Activated T-cell treated with anti-CD3 and anti-CD28 coated beads, Interleukin-2, amount 50 U/mL, for 24 hours (primary cell): ENCODE measurements around the gene PEX11A.

Source experiments
- DNase-seq: peaks from one replicate; pipeline ENCODE4 v3.0.0-alpha.2; 2020
- H3K27ac Mint-ChIP-seq: 2 replicates; pipeline ENCODE4 v1.8.0; 2020; ENCODE audit warnings: mild to moderate bottlenecking, mixed read lengths
- H3K27me3 Mint-ChIP-seq: 2 replicates; pipeline ENCODE4 v1.8.0; 2020; ENCODE audit warnings: mixed read lengths
- H3K36me3 Mint-ChIP-seq: 2 replicates; pipeline ENCODE4 v1.8.0; 2020; ENCODE audit warnings: low read depth, mixed read lengths
- H3K4me1 Mint-ChIP-seq: 2 replicates; pipeline ENCODE4 v1.8.0; 2020; ENCODE audit warnings: low read depth, mixed read lengths
- H3K4me3 Mint-ChIP-seq: 2 replicates; pipeline ENCODE4 v1.8.0; 2020; ENCODE audit warnings: mild to moderate bottlenecking, moderate library complexity, mixed read lengths
- H3K9me3 Mint-ChIP-seq: 2 replicates; pipeline ENCODE4 v1.8.0; 2020; ENCODE audit warnings: mixed read lengths

Gene PEX11A

GRCh38 chr15:89654301-89654761 is 36.2 kb downstream of the PEX11A start:
- peak overlapping the region; percentile 79 for H3K4me3 Mint-ChIP-seq
- no peaks in the 10 kb centered on the region for H3K36me3 Mint-ChIP-seq
- peaks cover 46% of the 10 kb centered on the region for H3K27me3 Mint-ChIP-seq
- no peak overlapping the region for H3K27ac Mint-ChIP-seq
- DNase-seq = no peak
- H3K9me3 Mint-ChIP-seq = no peaks in the 10 kb centered on the region
- peaks cover 15% of the 10 kb centered on the region for H3K4me1 Mint-ChIP-seq

GRCh38 chr15:89653578-89653977 is 37.0 kb downstream of the PEX11A start:
- no peak for DNase-seq
- Mint-ChIP-seq H3K4me3 (no peak overlapping the region), H3K27ac (no peak overlapping the region), H3K36me3 (no peaks in the 10 kb centered on the region), H3K9me3 (no peaks in the 10 kb centered on the region), H3K27me3 (peaks cover 41% of the 10 kb centered on the region), H3K4me1 (peaks cover 15% of the 10 kb centered on the region)

- H3K4me3 Mint-ChIP-seq = no peak overlapping the region
- H3K27me3 Mint-ChIP-seq = peaks cover 41% of the 10 kb centered on the region
- peaks cover 15% of the 10 kb centered on the region for H3K4me1 Mint-ChIP-seq
- no peaks in the 10 kb centered on the region for H3K36me3 Mint-ChIP-seq
- H3K9me3 Mint-ChIP-seq = no peaks in the 10 kb centered on the region
- H3K27ac Mint-ChIP-seq = no peak overlapping the region
- DNase-seq = no peak
Observed at GRCh38 chr15:89652666-89653065, 37.9 kb downstream of the PEX11A start.

GRCh38 chr15:89652131-89652530 is 38.4 kb downstream of the PEX11A start:
- H3K36me3 Mint-ChIP-seq = no peaks in the 10 kb centered on the region
- peaks cover 16% of the 10 kb centered on the region for H3K4me1 Mint-ChIP-seq
- H3K27me3 Mint-ChIP-seq = peaks cover 44% of the 10 kb centered on the region
- H3K4me3 Mint-ChIP-seq = no peak overlapping the region
- no peak overlapping the region for H3K27ac Mint-ChIP-seq
- no peaks in the 10 kb centered on the region for H3K9me3 Mint-ChIP-seq
- DNase-seq = no peak

- peaks cover 7% of the 10 kb centered on the region for H3K4me1 Mint-ChIP-seq
- H3K27me3 Mint-ChIP-seq = peaks cover 29% of the 10 kb centered on the region
- no peak overlapping the region for H3K4me3 Mint-ChIP-seq
Observed at GRCh38 chr15:89649716-89650115, 40.8 kb downstream of the PEX11A start.

GRCh38 chr15:89649013-89649625 is 41.4 kb downstream of the PEX11A start:
- DNase-seq = peak; percentile 22
- Mint-ChIP-seq H3K4me3 (no peak overlapping the region), H3K27ac (no peak overlapping the region), H3K9me3 (no peaks in the 10 kb centered on the region), H3K36me3 (no peaks in the 10 kb centered on the region), H3K4me1 (peaks cover 2% of the 10 kb centered on the region), H3K27me3 (peaks cover 23% of the 10 kb centered on the region)

More at GRCh38 chr15:89649716-89650115, 40.8 kb downstream of the PEX11A start:
- no peak overlapping the region for H3K27ac Mint-ChIP-seq
- DNase-seq = peak; percentile 24
- no peaks in the 10 kb centered on the region for H3K9me3 Mint-ChIP-seq
- no peaks in the 10 kb centered on the region for H3K36me3 Mint-ChIP-seq

GRCh38 chr15:89648106-89649012 is 42.2 kb downstream of the PEX11A start:
- Mint-ChIP-seq H3K27me3 (peaks cover 17% of the 10 kb centered on the region), H3K4me1 (peaks cover 2% of the 10 kb centered on the region), H3K4me3 (no peak overlapping the region), H3K9me3 (no peaks in the 10 kb centered on the region), H3K27ac (no peak overlapping the region), H3K36me3 (no peaks in the 10 kb centered on the region)
- peak; percentile 7 for DNase-seq

GRCh38 chr15:89647191-89647851 is 43.2 kb downstream of the PEX11A start:
- no peak overlapping the region for H3K27ac Mint-ChIP-seq
- peaks cover 2% of the 10 kb centered on the region for H3K4me1 Mint-ChIP-seq
- H3K36me3 Mint-ChIP-seq = no peaks in the 10 kb centered on the region

GRCh38 chr15:89646416-89647141 is 44.0 kb downstream of the PEX11A start:
- Mint-ChIP-seq H3K4me3 (no peak overlapping the region), H3K27ac (no peak overlapping the region), H3K27me3 (peaks cover 6% of the 10 kb centered on the region), H3K4me1 (peaks cover 2% of the 10 kb centered on the region), H3K36me3 (no peaks in the 10 kb centered on the region), H3K9me3 (no peaks in the 10 kb centered on the region)
- DNase-seq = no peak

More at GRCh38 chr15:89647191-89647851, 43.2 kb downstream of the PEX11A start:
- peaks cover 10% of the 10 kb centered on the region for H3K27me3 Mint-ChIP-seq
- no peaks in the 10 kb centered on the region for H3K9me3 Mint-ChIP-seq
- H3K4me3 Mint-ChIP-seq = no peak overlapping the region
- DNase-seq = peak; percentile 80

GRCh38 chr15:89645680-89646079 is 44.9 kb downstream of the PEX11A start:
- H3K4me1 Mint-ChIP-seq = peaks cover 2% of the 10 kb centered on the region
- no peak overlapping the region for H3K27ac Mint-ChIP-seq
- DNase-seq = no peak
- H3K36me3 Mint-ChIP-seq = no peaks in the 10 kb centered on the region
- H3K4me3 Mint-ChIP-seq = no peak overlapping the region
- peaks cover 6% of the 10 kb centered on the region for H3K27me3 Mint-ChIP-seq
- H3K9me3 Mint-ChIP-seq = no peaks in the 10 kb centered on the region

- Mint-ChIP-seq H3K27me3 (peaks cover 2% of the 10 kb centered on the region), H3K27ac (no peak overlapping the region), H3K4me1 (peaks cover under 1% of the 10 kb centered on the region), H3K4me3 (no peak overlapping the region), H3K9me3 (no peaks in the 10 kb centered on the region), H3K36me3 (no peaks in the 10 kb centered on the region)
- DNase-seq = no peak
Observed at GRCh38 chr15:89642106-89642505, 48.4 kb downstream of the PEX11A start.

- H3K4me1 Mint-ChIP-seq = no peaks in the 10 kb centered on the region
- no peak overlapping the region for H3K27ac Mint-ChIP-seq
- H3K4me3 Mint-ChIP-seq = no peak overlapping the region
- H3K27me3 Mint-ChIP-seq = no peaks in the 10 kb centered on the region
- no peak for DNase-seq
- H3K9me3 Mint-ChIP-seq = no peaks in the 10 kb centered on the region
- H3K36me3 Mint-ChIP-seq = no peaks in the 10 kb centered on the region
Observed at GRCh38 chr15:89641053-89641452, 49.5 kb downstream of the PEX11A start.

- Mint-ChIP-seq H3K36me3 (no peaks in the 10 kb centered on the region), H3K27me3 (peaks cover 2% of the 10 kb centered on the region), H3K9me3 (peaks cover 2% of the 10 kb centered on the region), H3K4me3 (no peak overlapping the region), H3K4me1 (no peaks in the 10 kb centered on the region), H3K27ac (no peak overlapping the region)
- no peak for DNase-seq
Observed at GRCh38 chr15:89640245-89640644, 50.3 kb downstream of the PEX11A start.

- H3K4me3 Mint-ChIP-seq = no peak overlapping the region
- peaks cover 2% of the 10 kb centered on the region for H3K27me3 Mint-ChIP-seq
- peaks cover 38% of the 10 kb centered on the region for H3K36me3 Mint-ChIP-seq
- no peak for DNase-seq
- H3K4me1 Mint-ChIP-seq = no peaks in the 10 kb centered on the region
- H3K27ac Mint-ChIP-seq = no peak overlapping the region
- H3K9me3 Mint-ChIP-seq = peaks cover 2% of the 10 kb centered on the region
Observed at GRCh38 chr15:89633585-89633984, 57.0 kb downstream of the PEX11A start.
